Endothelial cell (in vitro differentiated cells): ENCODE data around the gene KCNN1. TPM values are rescaled to one million over a fixed set of nuclear protein-coding genes. Genes with fewer than 3 reads are reported as not detected.

Experiments
- DNase-seq: peaks from one replicate; pipeline ENCODE4 v3.0.0; 2021; ENCODE audit warnings: low spot score
- H3K27ac Mint-ChIP-seq: one replicate; pipeline ENCODE4 v1.8.0; 2021; ENCODE audit warnings: mixed read lengths, inconsistent platforms; ENCODE audit not compliant: unreplicated experiment
- H3K27me3 Mint-ChIP-seq: one replicate; pipeline ENCODE4 v1.8.0; 2021; ENCODE audit warnings: mild to moderate bottlenecking, moderate library complexity, mixed read lengths, inconsistent platforms; ENCODE audit not compliant: unreplicated experiment
- H3K36me3 Mint-ChIP-seq: one replicate; pipeline ENCODE4 v1.8.0; 2021; ENCODE audit warnings: mild to moderate bottlenecking, low read depth, mixed read lengths, inconsistent platforms; ENCODE audit not compliant: unreplicated experiment
- H3K4me1 Mint-ChIP-seq: one replicate; pipeline ENCODE4 v1.8.0; 2021; ENCODE audit warnings: mild to moderate bottlenecking, mixed read lengths, inconsistent platforms; ENCODE audit not compliant: unreplicated experiment
- H3K4me3 Mint-ChIP-seq: one replicate; pipeline ENCODE4 v1.8.0; 2021; ENCODE audit warnings: mild to moderate bottlenecking, mixed read lengths, inconsistent platforms; ENCODE audit not compliant: unreplicated experiment
- H3K9me3 Mint-ChIP-seq: one replicate; pipeline ENCODE4 v1.8.0; 2021; ENCODE audit warnings: mixed read lengths, inconsistent platforms; ENCODE audit not compliant: unreplicated experiment
- total RNA-seq: library from RNA; stranded (reverse); fragmentation: NEBNext Ultra II Directional; extraction: Animal tissue kit (Norgen Biotek cat#: 25700); gene quantifications from one replicate; pipeline ENCODE4 v1.2.1, GENCODE V29; 2021; ENCODE audit not compliant: unreplicated experiment
- TF ChIP-seq, protein P1 (sequence below): fragments of 200-600 bp; sonication (generic); IDR thresholded peaks from one replicate; pipeline ENCODE4 v1.5.0; 2021; ENCODE audit warnings: antibody characterized with exemption; ENCODE audit not compliant: unreplicated experiment

KCNN1 gene
- total RNA-seq, 1 donor from 2014 or later = 19.3 TPM

DNA sequence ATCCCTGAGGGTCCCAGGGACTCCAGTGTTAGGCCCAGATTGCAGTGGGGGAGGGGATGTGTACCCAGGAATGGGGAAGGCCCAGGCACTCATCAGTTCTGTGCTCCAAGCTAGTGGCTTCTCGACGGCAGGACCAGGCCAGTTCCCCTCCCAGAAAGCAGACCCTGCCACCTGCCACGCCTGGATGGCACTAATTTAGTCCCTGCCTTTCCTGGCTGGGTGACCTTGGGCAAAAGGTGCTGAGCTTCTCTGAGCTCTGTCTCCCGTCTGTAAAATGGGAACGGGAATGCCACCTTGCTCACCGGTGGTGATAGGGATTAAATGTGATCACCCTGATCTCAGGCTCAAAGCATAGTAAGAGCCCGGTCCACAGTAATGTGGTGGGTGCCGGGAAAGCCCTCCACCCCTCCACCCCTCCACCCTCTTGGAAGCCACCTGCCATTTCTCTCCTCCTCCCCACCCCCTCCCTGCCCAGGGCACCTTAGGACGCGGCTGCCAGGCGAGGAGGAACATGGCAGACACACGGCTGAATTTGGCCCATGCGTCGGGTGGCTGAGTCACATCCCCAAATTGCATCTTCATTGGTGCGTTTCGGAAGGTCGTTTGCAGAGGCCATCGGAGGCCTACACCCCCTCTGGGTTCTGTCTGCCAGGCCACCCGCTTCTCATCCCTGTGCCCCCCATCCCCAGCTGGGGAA lies 2.3 kb downstream of the KCNN1 start:
- Mint-ChIP-seq H3K27ac (no peak overlapping the region), H3K4me1 (peaks cover 15% of the 10 kb centered on the region), H3K36me3 (peaks cover 5% of the 10 kb centered on the region), H3K4me3 (no peak overlapping the region), H3K9me3 (no peaks in the 10 kb centered on the region), H3K27me3 (peaks cover 2% of the 10 kb centered on the region)
- DNase-seq = no peak
- TF ChIP-seq, protein P1, sequence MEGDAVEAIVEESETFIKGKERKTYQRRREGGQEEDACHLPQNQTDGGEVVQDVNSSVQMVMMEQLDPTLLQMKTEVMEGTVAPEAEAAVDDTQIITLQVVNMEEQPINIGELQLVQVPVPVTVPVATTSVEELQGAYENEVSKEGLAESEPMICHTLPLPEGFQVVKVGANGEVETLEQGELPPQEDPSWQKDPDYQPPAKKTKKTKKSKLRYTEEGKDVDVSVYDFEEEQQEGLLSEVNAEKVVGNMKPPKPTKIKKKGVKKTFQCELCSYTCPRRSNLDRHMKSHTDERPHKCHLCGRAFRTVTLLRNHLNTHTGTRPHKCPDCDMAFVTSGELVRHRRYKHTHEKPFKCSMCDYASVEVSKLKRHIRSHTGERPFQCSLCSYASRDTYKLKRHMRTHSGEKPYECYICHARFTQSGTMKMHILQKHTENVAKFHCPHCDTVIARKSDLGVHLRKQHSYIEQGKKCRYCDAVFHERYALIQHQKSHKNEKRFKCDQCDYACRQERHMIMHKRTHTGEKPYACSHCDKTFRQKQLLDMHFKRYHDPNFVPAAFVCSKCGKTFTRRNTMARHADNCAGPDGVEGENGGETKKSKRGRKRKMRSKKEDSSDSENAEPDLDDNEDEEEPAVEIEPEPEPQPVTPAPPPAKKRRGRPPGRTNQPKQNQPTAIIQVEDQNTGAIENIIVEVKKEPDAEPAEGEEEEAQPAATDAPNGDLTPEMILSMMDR = no peak

- H3K4me3 Mint-ChIP-seq = no peak overlapping the region
- TF ChIP-seq, protein P1 = no peak
- peaks cover 2% of the 10 kb centered on the region for H3K4me1 Mint-ChIP-seq
- H3K27me3 Mint-ChIP-seq = peaks cover 2% of the 10 kb centered on the region
- no peak for DNase-seq
- no peaks in the 10 kb centered on the region for H3K9me3 Mint-ChIP-seq
- no peak overlapping the region for H3K27ac Mint-ChIP-seq
- H3K36me3 Mint-ChIP-seq = peaks cover 10% of the 10 kb centered on the region
Observed at GRCh38 chr19:17972230-17972629, 5.3 kb downstream of the KCNN1 start.

GRCh38 chr19:17973759-17974158 lies 6.9 kb downstream of the KCNN1 start:
- no peaks in the 10 kb centered on the region for H3K4me1 Mint-ChIP-seq
- H3K36me3 Mint-ChIP-seq = peaks cover 10% of the 10 kb centered on the region
- H3K27ac Mint-ChIP-seq = no peak overlapping the region
- peaks cover 4% of the 10 kb centered on the region for H3K27me3 Mint-ChIP-seq
- DNase-seq = no peak
- TF ChIP-seq, protein P1 = no peak
- H3K9me3 Mint-ChIP-seq = no peaks in the 10 kb centered on the region
- H3K4me3 Mint-ChIP-seq = no peak overlapping the region

DNA sequence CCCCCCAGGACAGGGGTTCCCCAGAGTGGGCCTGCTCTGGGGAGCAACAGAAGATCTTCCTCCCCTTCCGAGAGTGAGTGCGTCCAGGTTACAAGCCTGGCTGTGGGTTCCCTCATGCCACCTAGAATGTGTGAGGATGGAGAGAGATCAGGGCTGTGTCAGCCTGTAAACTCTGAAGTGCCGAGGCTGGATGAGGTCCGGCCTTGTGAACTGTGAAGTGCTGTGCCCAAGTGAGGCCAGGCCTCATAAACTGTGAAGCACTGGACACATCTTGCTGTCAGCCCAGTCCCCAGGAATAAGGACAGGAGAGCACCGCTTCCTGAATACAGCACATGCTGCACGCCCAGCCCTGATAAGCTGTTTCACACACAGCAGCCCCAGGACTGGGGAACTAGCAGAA lies 7.6 kb downstream of the KCNN1 start:
- DNase-seq = no peak
- no peak overlapping the region for H3K4me3 Mint-ChIP-seq
- peaks cover 10% of the 10 kb centered on the region for H3K36me3 Mint-ChIP-seq
- no peaks in the 10 kb centered on the region for H3K4me1 Mint-ChIP-seq
- H3K27ac Mint-ChIP-seq = no peak overlapping the region
- TF ChIP-seq, protein P1 = no peak
- H3K27me3 Mint-ChIP-seq = peaks cover 4% of the 10 kb centered on the region
- no peaks in the 10 kb centered on the region for H3K9me3 Mint-ChIP-seq

- no peak for DNase-seq
- Mint-ChIP-seq H3K27ac (peak overlapping the region; percentile 20), H3K36me3 (peaks cover 10% of the 10 kb centered on the region), H3K4me1 (no peaks in the 10 kb centered on the region), H3K4me3 (peak overlapping the region; percentile 65), H3K27me3 (peaks cover 4% of the 10 kb centered on the region), H3K9me3 (no peaks in the 10 kb centered on the region)
- TF ChIP-seq, protein P1 = no peak
Observed at GRCh38 chr19:17975032-17975431, 8.1 kb downstream of the KCNN1 start.
